Smooth muscle cell of the brain vasculature (primary cell): Measurements from ENCODE around the gene MINAR1.

ENCODE experiments used
- DNase-seq: peaks from one replicate; pipeline ENCODE4 v3.0.0-alpha.2; 2012; ENCODE audit warnings: low read depth, low spot score

MINAR1 gene

GRCh38 chr15:79432345-79433275 lies 474 bp downstream of the MINAR1 start:
- DNase-seq = no peak

- DNase-seq = no peak
These were observed 1.3 kb downstream of the MINAR1 start for GRCh38 chr15:79433276-79433990.

- no peak for DNase-seq
These were observed 2.2 kb downstream of the MINAR1 start for GRCh38 chr15:79434361-79434760.

- DNase-seq = no peak
These were observed 4.1 kb downstream of the MINAR1 start for GRCh38 chr15:79436037-79436780.

GRCh38 chr15:79437275-79438000 lies 5.3 kb downstream of the MINAR1 start:
- DNase-seq = no peak

- DNase-seq = no peak
These were observed 7.1 kb downstream of the MINAR1 start for GRCh38 chr15:79439236-79439635.

- no peak for DNase-seq
These were observed 8.3 kb downstream of the MINAR1 start for GRCh38 chr15:79440355-79440908.

- DNase-seq = no peak
These were observed 10.8 kb downstream of the MINAR1 start for GRCh38 chr15:79442911-79443310.

- no peak for DNase-seq
These were observed 14.9 kb downstream of the MINAR1 start for GRCh38 chr15:79447060-79447459.

- DNase-seq = no peak
These were observed 18.5 kb downstream of the MINAR1 start for GRCh38 chr15:79450648-79451047.

GRCh38 chr15:79451361-79451999 lies 19.3 kb downstream of the MINAR1 start:
- no peak for DNase-seq

- DNase-seq = no peak
These were observed 20.3 kb downstream of the MINAR1 start for GRCh38 chr15:79452244-79453051.

GRCh38 chr15:79453446-79453845 lies 21.3 kb downstream of the MINAR1 start:
- DNase-seq = no peak

- no peak for DNase-seq
These were observed 21.9 kb downstream of the MINAR1 start for GRCh38 chr15:79454063-79454462.

- DNase-seq = no peak
These were observed 23.2 kb downstream of the MINAR1 start for GRCh38 chr15:79455361-79455760.

- DNase-seq = no peak
These were observed 23.8 kb downstream of the MINAR1 start for GRCh38 chr15:79455943-79456342.

GRCh38 chr15:79458491-79458890 lies 26.4 kb downstream of the MINAR1 start:
- no peak for DNase-seq

GRCh38 chr15:79459666-79460065 lies 27.5 kb downstream of the MINAR1 start:
- no peak for DNase-seq

GRCh38 chr15:79463043-79463780 lies 31.1 kb downstream of the MINAR1 start:
- no peak for DNase-seq
